Muscle layer of colon (tissue), 2 donors: ENCODE measurements around the gene TUBAL3.

Experiments used
- H3K27ac ChIP-seq: one replicate; pipeline ENCODE4 v1.7.0; 2013; ENCODE audit warnings: low read depth, mild to moderate bottlenecking, low read length, moderate library complexity
- H3K27me3 ChIP-seq, 2 donors: one replicate each; pipeline ENCODE4 v1.7.0; 2013; ENCODE audit warnings: low read length in 2 of 2, mild to moderate bottlenecking in 2 of 2; ENCODE audit not compliant: insufficient read depth in 2 of 2, control insufficient read depth in 1 of 2
- H3K36me3 ChIP-seq: one replicate; pipeline ENCODE4 v1.7.0; 2013; ENCODE audit warnings: mild to moderate bottlenecking, low read length; ENCODE audit not compliant: insufficient read depth
- H3K4me1 ChIP-seq: one replicate; pipeline ENCODE4 v1.7.0; 2013; ENCODE audit warnings: mild to moderate bottlenecking, low read length; ENCODE audit not compliant: insufficient read depth
- H3K4me3 ChIP-seq, 2 donors: one replicate each; pipeline ENCODE4 v1.7.0; 2013; ENCODE audit warnings: low read length in 2 of 2, low read depth in 1 of 2, mild to moderate bottlenecking in 1 of 2, moderate library complexity in 1 of 2
- H3K9ac ChIP-seq: one replicate; pipeline ENCODE4 v1.7.0; 2013; ENCODE audit warnings: low read length
- H3K9me3 ChIP-seq: one replicate; pipeline ENCODE4 v1.7.0; 2013; ENCODE audit warnings: mild to moderate bottlenecking, low read length
- donor health status: abdominal sarcoma.
- donor health status: Adenocarcinoma of cecum.

TUBAL3 gene

DNA sequence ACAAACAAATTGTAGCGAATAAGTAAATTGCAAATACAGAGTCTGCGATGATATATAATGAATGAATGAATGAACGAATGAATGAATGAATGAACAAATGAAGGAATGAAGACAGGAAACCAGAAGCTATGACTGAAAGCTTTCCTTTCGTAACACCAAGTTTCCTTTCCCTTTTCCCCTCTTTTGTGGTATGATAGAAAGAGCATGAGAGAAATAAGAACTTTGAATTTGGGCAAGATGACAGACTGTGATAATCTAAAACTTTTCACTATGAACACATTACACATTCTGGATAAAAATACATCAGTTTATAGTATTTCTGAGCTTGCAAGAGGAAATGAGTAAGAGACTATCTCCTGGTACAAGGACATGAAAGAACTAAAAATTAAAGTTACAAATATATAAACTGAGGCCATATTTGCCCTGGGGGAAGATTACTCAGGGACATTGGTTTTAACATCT lies 48.3 kb downstream of the TUBAL3 start:
- Histone ChIP-seq H3K36me3 (no peaks in the 10 kb centered on the region), H3K4me3 (no peak overlapping the region), H3K4me1 (no peaks in the 10 kb centered on the region), H3K9me3 (no peaks in the 10 kb centered on the region), H3K27ac (no peak overlapping the region), H3K9ac (no peak overlapping the region), H3K27me3 (no peaks in the 10 kb centered on the region)

DNA sequence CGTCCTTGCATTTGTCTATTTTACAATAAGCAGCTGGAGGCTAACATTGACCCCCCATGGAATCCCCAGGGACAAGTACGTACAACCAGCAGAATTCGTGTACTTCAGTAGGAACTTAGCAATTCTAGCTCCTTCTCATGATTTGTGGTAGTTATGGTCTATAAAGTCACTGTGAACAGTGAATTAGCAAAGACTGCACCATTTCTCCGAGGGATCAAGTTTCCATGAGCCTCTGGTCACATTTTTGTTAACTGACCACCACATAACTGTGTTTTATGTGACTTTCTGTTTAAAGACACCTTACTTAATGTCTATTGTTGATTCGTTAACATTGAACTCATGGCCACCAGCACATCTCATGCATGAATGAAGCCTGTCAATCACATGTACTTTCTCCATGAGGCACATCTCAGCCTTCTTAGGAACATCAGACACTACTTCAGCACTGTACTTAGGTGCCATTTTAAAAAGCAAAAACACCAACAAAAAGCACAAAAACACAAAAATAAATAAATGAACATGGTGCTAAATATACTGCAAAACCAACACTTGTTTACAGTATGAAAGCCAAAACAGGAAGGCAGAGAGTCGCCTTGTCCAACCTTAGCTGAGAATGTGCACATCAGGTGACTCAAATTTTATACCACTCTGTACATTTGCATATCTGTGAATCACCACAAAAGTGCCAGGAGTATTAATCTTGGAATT lies 48.9 kb downstream of the TUBAL3 start:
- Histone ChIP-seq H3K9me3 (no peaks in the 10 kb centered on the region), H3K36me3 (no peaks in the 10 kb centered on the region), H3K27me3 (no peaks in the 10 kb centered on the region), H3K27ac (no peak overlapping the region), H3K4me3 (no peak overlapping the region), H3K9ac (no peak overlapping the region), H3K4me1 (no peaks in the 10 kb centered on the region)

DNA sequence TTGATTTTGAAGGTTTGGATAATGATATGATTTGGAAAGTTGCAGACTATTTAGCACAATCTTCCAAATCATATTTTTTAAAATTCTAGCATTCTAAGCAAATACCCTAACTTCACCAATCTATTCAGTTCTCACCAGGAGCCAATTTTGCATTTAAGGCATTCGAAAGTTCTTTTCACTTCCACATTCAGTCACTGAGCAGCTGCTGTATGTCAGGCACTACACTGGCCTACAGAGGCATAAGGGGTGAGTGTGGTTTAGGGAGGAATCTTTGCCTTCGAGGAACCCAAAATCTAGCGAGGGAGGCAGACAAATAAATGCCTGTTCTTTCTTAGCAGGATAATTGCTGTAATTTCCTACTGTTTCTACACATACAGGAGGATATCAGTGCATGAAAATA lies 50.6 kb downstream of the TUBAL3 start:
- no peaks in the 10 kb centered on the region for H3K27me3 ChIP-seq
- H3K4me3 ChIP-seq = no peak overlapping the region
- H3K4me1 ChIP-seq = no peaks in the 10 kb centered on the region
- no peaks in the 10 kb centered on the region for H3K9me3 ChIP-seq
- H3K9ac ChIP-seq = no peak overlapping the region
- no peaks in the 10 kb centered on the region for H3K36me3 ChIP-seq
- H3K27ac ChIP-seq = no peak overlapping the region

DNA sequence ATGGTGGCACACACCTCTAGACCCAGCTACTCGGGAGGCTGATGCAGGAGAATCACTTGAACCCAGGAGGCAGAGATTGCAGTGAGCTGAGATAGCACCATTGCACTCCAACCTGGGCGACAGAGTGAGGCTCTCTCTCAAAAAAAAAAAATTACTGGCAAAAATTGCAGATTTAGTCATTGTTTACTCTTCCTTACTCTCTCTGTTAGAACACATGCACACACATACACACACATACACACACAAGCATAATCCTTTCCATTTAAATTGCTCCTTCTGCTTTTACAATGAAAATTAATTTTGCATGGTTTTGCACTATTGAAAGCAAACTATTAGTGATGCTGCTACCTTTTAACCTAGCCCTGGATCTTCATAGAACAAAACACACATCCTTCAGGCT lies 55.3 kb downstream of the TUBAL3 start:
- H3K9ac ChIP-seq = no peak overlapping the region
- H3K27me3 ChIP-seq = no peaks in the 10 kb centered on the region
- no peaks in the 10 kb centered on the region for H3K36me3 ChIP-seq
- H3K9me3 ChIP-seq = no peaks in the 10 kb centered on the region
- H3K4me1 ChIP-seq = no peaks in the 10 kb centered on the region
- no peak overlapping the region for H3K27ac ChIP-seq
- H3K4me3 ChIP-seq = no peak overlapping the region

DNA sequence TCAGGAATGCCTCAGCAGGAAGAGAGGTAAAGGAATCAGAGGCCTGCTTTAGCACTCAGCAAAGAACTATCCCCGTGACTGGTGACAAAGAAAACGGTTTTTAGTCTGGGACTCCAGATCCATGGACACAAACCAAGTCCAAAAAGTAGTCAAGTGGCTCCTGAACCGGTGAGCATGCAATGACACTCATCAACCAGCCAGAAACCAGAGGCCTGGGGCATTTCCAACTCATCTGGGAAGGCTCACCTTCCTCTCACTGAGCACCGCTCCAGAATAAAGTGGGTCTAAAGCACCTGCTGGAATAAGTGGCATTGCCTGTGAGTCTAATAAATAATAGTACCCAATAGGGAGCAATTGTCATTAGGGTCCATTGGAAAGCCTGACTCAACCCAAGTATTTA lies 57.7 kb downstream of the TUBAL3 start:
- no peak overlapping the region for H3K9ac ChIP-seq
- H3K27me3 ChIP-seq = no peaks in the 10 kb centered on the region
- H3K36me3 ChIP-seq = no peaks in the 10 kb centered on the region
- H3K4me3 ChIP-seq = no peak overlapping the region
- no peak overlapping the region for H3K27ac ChIP-seq
- no peaks in the 10 kb centered on the region for H3K9me3 ChIP-seq
- no peaks in the 10 kb centered on the region for H3K4me1 ChIP-seq

DNA sequence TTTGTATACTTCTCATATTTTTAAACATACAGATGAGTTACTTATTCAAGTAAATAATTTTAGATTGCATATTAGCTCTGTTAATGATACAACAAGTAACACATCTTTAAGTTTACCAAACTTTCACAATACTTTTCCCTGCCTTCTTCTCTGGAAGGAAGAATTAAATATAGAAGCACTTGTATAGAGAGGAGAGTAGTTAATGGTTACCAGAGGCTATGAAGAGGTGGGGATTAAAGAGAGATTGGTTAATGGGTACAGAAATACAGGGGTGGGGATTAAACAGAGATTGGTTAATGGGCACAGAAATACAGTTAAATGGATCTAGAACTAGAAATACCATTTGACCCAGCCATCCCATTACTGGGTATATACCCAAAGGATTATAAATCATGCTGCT lies 59.9 kb downstream of the TUBAL3 start:
- Histone ChIP-seq H3K36me3 (no peaks in the 10 kb centered on the region), H3K9ac (no peak overlapping the region), H3K4me1 (no peaks in the 10 kb centered on the region), H3K27me3 (no peaks in the 10 kb centered on the region), H3K9me3 (no peaks in the 10 kb centered on the region), H3K27ac (no peak overlapping the region), H3K4me3 (no peak overlapping the region)

DNA sequence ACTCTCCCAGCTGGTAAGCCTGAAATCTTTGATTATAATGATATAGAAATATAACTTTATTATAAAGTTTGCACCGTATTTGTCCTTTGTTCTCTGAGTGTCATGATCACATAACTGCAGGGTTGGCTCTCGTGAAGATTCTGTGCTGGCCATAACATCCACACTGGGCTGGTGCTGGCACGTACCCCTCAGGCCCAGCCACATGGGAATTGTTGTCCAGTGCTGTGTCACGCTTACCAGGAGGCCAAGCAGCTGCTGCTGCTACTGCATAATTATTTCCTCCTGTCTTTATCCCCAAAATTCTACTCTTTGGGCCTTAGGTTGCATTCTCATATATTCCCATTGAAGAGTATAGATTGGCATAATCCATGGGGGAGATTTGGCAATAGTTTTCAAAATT lies 60.6 kb downstream of the TUBAL3 start:
- Histone ChIP-seq H3K4me1 (no peaks in the 10 kb centered on the region), H3K36me3 (no peaks in the 10 kb centered on the region), H3K27me3 (no peaks in the 10 kb centered on the region), H3K27ac (no peak overlapping the region), H3K4me3 (no peak overlapping the region), H3K9ac (no peak overlapping the region), H3K9me3 (no peaks in the 10 kb centered on the region)

DNA sequence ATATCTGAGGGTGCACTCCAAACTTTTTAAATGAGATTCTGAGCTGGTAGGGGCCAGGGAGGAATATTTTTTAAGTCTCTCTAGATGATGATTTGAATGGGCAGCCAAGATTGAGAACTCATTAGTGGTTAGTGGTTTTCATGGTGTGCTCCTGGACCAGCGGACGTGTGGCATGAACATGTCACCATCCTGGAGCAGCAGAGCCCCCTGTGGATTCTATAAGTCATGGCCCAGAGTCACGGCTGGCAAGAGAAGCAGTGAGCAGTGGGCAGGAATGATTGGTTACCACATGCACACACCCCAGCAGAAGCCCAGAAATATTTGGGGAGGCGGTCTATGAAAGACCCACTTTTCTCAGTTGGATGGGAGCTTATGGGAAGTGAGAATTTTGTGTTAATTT lies 61.1 kb downstream of the TUBAL3 start:
- no peaks in the 10 kb centered on the region for H3K4me1 ChIP-seq

More for the DNA sequence above, 61.1 kb downstream of the TUBAL3 start:
- H3K36me3 ChIP-seq = no peaks in the 10 kb centered on the region
- H3K9ac ChIP-seq = no peak overlapping the region
- no peaks in the 10 kb centered on the region for H3K9me3 ChIP-seq
- no peaks in the 10 kb centered on the region for H3K27me3 ChIP-seq
- H3K4me3 ChIP-seq = no peak overlapping the region
- H3K27ac ChIP-seq = no peak overlapping the region
